GM19467 (cell line): ENCODE results near the gene KRTAP4-12.
"Not testable (repeated sequence)": the region's sequence is repeated elsewhere in the genome, so short reads cannot be mapped to it uniquely, and the experiment has no call there.

ENCODE experiments used
- ATAC-seq: cut with Tn5 transposase; IDR thresholded peaks from one replicate; pipeline ENCODE4 v1.9.1; 2021; ENCODE audit warnings: mild to moderate bottlenecking, moderate library complexity; ENCODE audit not compliant: unreplicated experiment

The KRTAP4-12 gene

DNA sequence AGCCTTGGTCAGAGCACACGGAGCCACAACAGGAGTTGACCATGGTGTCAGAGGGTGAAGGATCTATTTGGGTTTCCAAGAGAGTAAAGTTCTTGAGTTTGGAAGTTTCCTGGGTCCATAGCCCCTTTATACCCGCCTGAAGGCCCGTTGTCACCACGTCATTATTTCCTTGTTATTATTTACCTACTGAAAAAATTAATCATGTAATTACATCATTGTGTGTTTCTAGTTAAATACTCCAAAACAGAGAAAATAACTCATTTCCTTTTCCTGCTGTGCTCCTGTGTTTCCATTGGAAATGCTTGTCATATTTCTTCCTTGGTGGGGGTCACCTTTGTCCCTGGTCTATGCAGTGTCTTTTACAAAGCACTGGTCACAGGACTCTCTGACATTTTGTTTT lies 25.9 kb downstream of the KRTAP4-12 start, which contains the start of gene KRTAP4-8:
TSS of gene KRTAP4-8 (minus strand) at position 101 of the 400 bp plus-strand sequence. CDS start at position 43, 58 bp downstream.
- no peak for ATAC-seq

GRCh38 chr17:41096055-41096454 lies 27.9 kb downstream of the KRTAP4-12 start:
- no peak for ATAC-seq

GRCh38 chr17:41088760-41089352 lies 35.1 kb downstream of the KRTAP4-12 start:
- not testable (repeated sequence) for ATAC-seq

GRCh38 chr17:41084100-41084856 lies 39.7 kb downstream of the KRTAP4-12 start, which contains the start of gene KRTAP4-7:
TSS of gene KRTAP4-7 (plus strand) at chr17:41084150. CDS start at chr17:41084207, 57 bp downstream.
- ATAC-seq, result not testable (repeated sequence)

GRCh38 chr17:41083427-41083826 lies 40.6 kb downstream of the KRTAP4-12 start:
- ATAC-seq, result not testable (repeated sequence)

- ATAC-seq, result no peak
Observed at GRCh38 chr17:41082626-41083025, 41.4 kb downstream of the KRTAP4-12 start.

DNA sequence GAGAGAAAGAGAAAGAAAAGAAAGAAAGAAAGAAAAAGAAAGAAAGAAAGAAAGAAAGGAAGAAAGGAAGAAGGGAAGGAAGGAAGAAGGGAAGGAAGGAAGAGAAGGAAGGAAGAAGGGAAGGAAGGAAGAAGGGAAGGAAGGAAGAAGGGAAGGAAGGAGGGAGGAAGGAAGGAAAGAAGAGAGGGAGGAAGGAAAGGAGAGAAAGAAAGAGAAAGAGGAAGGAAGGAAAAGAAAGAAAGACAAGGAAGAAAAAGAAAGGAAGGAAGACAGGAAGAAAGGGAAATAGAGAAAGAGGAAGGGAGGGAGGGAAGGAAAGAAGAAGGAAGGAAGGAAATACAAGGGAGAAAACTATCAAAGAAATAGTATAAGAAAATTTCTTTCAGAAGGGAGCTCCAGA lies 47.2 kb downstream of the KRTAP4-12 start:
- ATAC-seq, result no peak

GRCh38 chr17:41073676-41074075 lies 50.3 kb downstream of the KRTAP4-12 start:
- ATAC-seq, result no peak
